H9 (cell line): ENCODE measurements around the gene GNRHR. TPM values are rescaled to one million over a fixed set of nuclear protein-coding genes. Genes with fewer than 3 reads are reported as not detected.

Source experiments
- DNase-seq: peaks from one replicate; pipeline ENCODE4 v3.0.0-alpha.2; 2017
- H2AFZ ChIP-seq: one replicate; pipeline ENCODE4 v1.6.1; 2013; ENCODE audit warnings: mild to moderate bottlenecking, low read length, control low read depth, moderate library complexity
- H2AK5ac ChIP-seq: 2 replicates; pipeline ENCODE4 v1.6.1; 2013; ENCODE audit warnings: low read length, control low read depth, mixed read lengths; ENCODE audit not compliant: insufficient read length
- H2BK120ac ChIP-seq: one replicate; pipeline ENCODE4 v1.6.1; 2013; ENCODE audit warnings: low read depth, mild to moderate bottlenecking, low read length, control low read depth, inconsistent platforms; ENCODE audit not compliant: poor library complexity, severe bottlenecking
- H2BK12ac ChIP-seq: 2 replicates; pipeline ENCODE4 v1.6.1; 2013; ENCODE audit warnings: low read length, control low read depth, mixed read lengths, low read depth; ENCODE audit not compliant: insufficient read length
- H2BK15ac ChIP-seq: 2 replicates; pipeline ENCODE4 v1.6.1; 2013; ENCODE audit warnings: low read depth, low read length, control low read depth
- H2BK20ac ChIP-seq: one replicate; pipeline ENCODE4 v1.6.1; 2013; ENCODE audit warnings: low read depth, mild to moderate bottlenecking, low read length, control low read depth, inconsistent platforms; ENCODE audit not compliant: poor library complexity, severe bottlenecking
- H2BK5ac ChIP-seq: 2 replicates; pipeline ENCODE4 v1.6.1; 2013; ENCODE audit warnings: low read length, control low read depth, mixed read lengths; ENCODE audit not compliant: insufficient read length
- H3K14ac ChIP-seq: 2 replicates; pipeline ENCODE4 v1.6.1; 2013; ENCODE audit warnings: low read length, control low read depth; ENCODE audit not compliant: insufficient read depth
- H3K18ac ChIP-seq: 2 replicates; pipeline ENCODE4 v1.6.1; 2013; ENCODE audit warnings: low read depth, mild to moderate bottlenecking, mixed read lengths, low read length, control low read depth; ENCODE audit not compliant: insufficient read length
- H3K23ac ChIP-seq: 2 replicates; pipeline ENCODE4 v1.6.1; 2013; ENCODE audit warnings: low read length, control low read depth, mixed read lengths, low read depth; ENCODE audit not compliant: insufficient read length
- H3K23me2 ChIP-seq: 2 replicates; pipeline ENCODE4 v1.6.1; 2013; ENCODE audit warnings: low read depth, mild to moderate bottlenecking, mixed read lengths, low read length, control low read depth; ENCODE audit not compliant: insufficient read length, poor library complexity, severe bottlenecking
- H3K27ac ChIP-seq: 2 replicates; pipeline ENCODE4 v1.5.1; 2013; ENCODE audit warnings: low read length, control low read depth, mixed read lengths, low read depth; ENCODE audit not compliant: insufficient read length
- H3K27me3 ChIP-seq: 2 replicates; pipeline ENCODE4 v1.6.1; 2013; ENCODE audit warnings: low read length, control low read depth, inconsistent platforms; ENCODE audit not compliant: insufficient read depth
- H3K4ac ChIP-seq: 2 replicates; pipeline ENCODE4 v1.6.1; 2013; ENCODE audit warnings: low read depth, mild to moderate bottlenecking, control low read depth, inconsistent platforms, low read length, moderate library complexity
- H3K4me1 ChIP-seq: 2 replicates; pipeline ENCODE4 v1.6.1; 2013; ENCODE audit warnings: low read length, control low read depth, inconsistent platforms; ENCODE audit not compliant: insufficient read depth
- H3K4me2 ChIP-seq: 2 replicates; pipeline ENCODE4 v1.6.1; 2013; ENCODE audit warnings: low read length, control low read depth, mixed read lengths; ENCODE audit not compliant: insufficient read length, insufficient read depth
- H3K56ac ChIP-seq: 2 replicates; pipeline ENCODE4 v1.6.1; 2013; ENCODE audit warnings: low read depth, mild to moderate bottlenecking, mixed read lengths, low read length, control low read depth; ENCODE audit not compliant: insufficient read length
- H3K79me1 ChIP-seq: 2 replicates; pipeline ENCODE4 v1.6.1; 2013; ENCODE audit warnings: low read depth, mild to moderate bottlenecking, moderate library complexity, low read length, control low read depth, inconsistent platforms; ENCODE audit not compliant: insufficient read depth, poor library complexity, severe bottlenecking
- H3K79me2 ChIP-seq: 2 replicates; pipeline ENCODE4 v1.6.1; 2013; ENCODE audit warnings: low read length, control low read depth, inconsistent platforms; ENCODE audit not compliant: insufficient read depth
- H3K9ac ChIP-seq: 2 replicates; pipeline ENCODE4 v1.6.1; 2013; ENCODE audit warnings: low read length, control low read depth, mixed read lengths; ENCODE audit not compliant: insufficient read length; ENCODE audit errors: extremely low read depth
- H3K9me3 ChIP-seq: one replicate; pipeline ENCODE4 v1.6.1; 2013; ENCODE audit warnings: low read depth, low read length, inconsistent platforms; ENCODE audit not compliant: control insufficient read depth
- H3T11ph ChIP-seq: one replicate; pipeline ENCODE4 v1.6.1; 2013; ENCODE audit warnings: mild to moderate bottlenecking, low read length, control low read depth, inconsistent platforms
- H4K20me1 ChIP-seq: one replicate; pipeline ENCODE4 v1.6.1; 2013; ENCODE audit not compliant: control insufficient read depth, insufficient read length, insufficient read depth
- H4K5ac ChIP-seq: 2 replicates; pipeline ENCODE4 v1.6.1; 2013; ENCODE audit warnings: low read depth, mild to moderate bottlenecking, mixed read lengths, low read length, control low read depth; ENCODE audit not compliant: insufficient read length
- H4K8ac ChIP-seq: replicated peaks from 2 replicates; pipeline ENCODE4 v1.6.1; 2013; ENCODE audit warnings: low read length, control low read depth, mixed read lengths, low read depth; ENCODE audit not compliant: insufficient read length
- H4K91ac ChIP-seq: 2 replicates; pipeline ENCODE4 v1.6.1; 2013; ENCODE audit warnings: low read depth, mild to moderate bottlenecking, moderate library complexity, mixed read lengths, low read length, control low read depth; ENCODE audit not compliant: insufficient read length
- H3K27ac Mint-ChIP-seq, 3 experiments: 2 replicates in 2 of 3; 3 replicates in 1 of 3; pipeline ENCODE4 v1.8.0; 2020 to 2021; ENCODE audit warnings: mixed read lengths in 3 of 3, mild to moderate bottlenecking in 1 of 3, moderate library complexity in 1 of 3
- H3K27me3 Mint-ChIP-seq: 2 replicates; pipeline ENCODE4 v1.8.0; 2021; ENCODE audit warnings: low read depth, mild to moderate bottlenecking, moderate library complexity, mixed read lengths
- H3K36me3 Mint-ChIP-seq, 3 experiments: 2 replicates in 2 of 3; 3 replicates in 1 of 3; pipeline ENCODE4 v1.8.0; 2020 to 2021; ENCODE audit warnings: low read depth in 3 of 3, mixed read lengths in 3 of 3; ENCODE audit not compliant: insufficient read depth in 1 of 3
- H3K4me1 Mint-ChIP-seq, 2 experiments: 2 replicates each; pipeline ENCODE4 v1.8.0; 2020; ENCODE audit warnings: mixed read lengths in 2 of 2
- H3K4me3 Mint-ChIP-seq, 2 experiments: 2 replicates in 1 of 2; 3 replicates in 1 of 2; pipeline ENCODE4 v1.8.0; 2020 to 2021; ENCODE audit warnings: mild to moderate bottlenecking in 2 of 2, mixed read lengths in 2 of 2, moderate library complexity in 1 of 2
- H3K9me3 Mint-ChIP-seq, 2 experiments: 2 replicates in 1 of 2; 3 replicates in 1 of 2; pipeline ENCODE4 v1.8.0; 2020; ENCODE audit warnings: mild to moderate bottlenecking in 2 of 2, mixed read lengths in 2 of 2, moderate library complexity in 1 of 2
- CTCF ChIP-seq: fragments of 200-600 bp; sonication (generic); conservative IDR thresholded peaks from 3 replicates; pipeline ENCODE4 v1.8.0; 2021; ENCODE audit warnings: antibody characterized with exemption, mild to moderate bottlenecking
- WGBS: extraction: QIAGEN DNeasy Blood & Tissue Kit; methylation state at CpG from one replicate; pipeline ENCODE4 v1.1.7; 2013; ENCODE audit warnings: missing lambda C conversion rate, low lambda C conversion rate, mixed read lengths; ENCODE audit not compliant: insufficient read length; ENCODE audit errors: extremely low coverage; 5-methylcytosine and 5-hydroxymethylcytosine counted together
- total RNA-seq: library from RNA; stranded (reverse); gene quantifications from 2 replicates; pipeline ENCODE4 v1.2.1, GENCODE V29; 2021

Gene GNRHR
- total RNA-seq, 1 experiment from 2014 or later: not detected

GRCh38 chr4:67723949-67724348 lies 30.2 kb downstream of the GNRHR start:
- Histone ChIP-seq H4K20me1 (no peaks in the 10 kb centered on the region), H3K9ac (no peak overlapping the region), H3K4me1 (no peaks in the 10 kb centered on the region; the same call in 1 of the 2 replicates), H2BK5ac (no peak overlapping the region), H2BK15ac (no peak overlapping the region), H3K79me1 (no peaks in the 10 kb centered on the region), H2AK5ac (no peak overlapping the region), H2BK12ac (no peak overlapping the region), H3K56ac (no peak overlapping the region), H3K18ac (no peak overlapping the region), H2BK120ac (no peak overlapping the region), H3K23ac (no peak overlapping the region), H3K27ac (no peak overlapping the region), H4K8ac (no peak overlapping the region), H3K9me3 (no peaks in the 10 kb centered on the region), H3K79me2 (no peaks in the 10 kb centered on the region), H3K27me3 (no peaks in the 10 kb centered on the region), H4K91ac (no peak overlapping the region), H4K5ac (no peak overlapping the region), H3K4me2 (no peak overlapping the region), H3T11ph (no peak overlapping the region), H3K4ac (no peak overlapping the region), H3K23me2 (no peaks in the 10 kb centered on the region), H3K14ac (no peak overlapping the region), H2BK20ac (no peak overlapping the region), H2AFZ (no peak overlapping the region)
- peaks cover 11 to 28% (median 14%) of the 10 kb centered on the region in 3 experiments for H3K36me3 Mint-ChIP-seq
- TF ChIP-seq CTCF: peak; percentile 70
- no peak overlapping the region for H3K4me3 Mint-ChIP-seq
- WGBS: no CpG with 5 or more reads among the region's 10 CpGs
- peak overlapping the region in 2 of 3 experiments; percentile 50 to 88; a peak in 2 of 7 replicates for H3K27ac Mint-ChIP-seq
- H3K4me1 Mint-ChIP-seq: peaks cover 26% of the 10 kb centered on the region in 2 experiments
- peak; percentile 82 for DNase-seq
- H3K9me3 Mint-ChIP-seq: no peaks in the 10 kb centered on the region
- H3K27me3 Mint-ChIP-seq: no peaks in the 10 kb centered on the region
